H1 (cell line): ENCODE data around the gene RALY.

Experiments
- EGR1 ChIP-seq: IDR thresholded peaks from 2 replicates; pipeline ENCODE4 v1.6.1; 2011; ENCODE audit warnings: low read depth, low read length, borderline replicate concordance
- KDM1A ChIP-seq: fragments of 200-600, 300-600 bp; sonication (generic); IDR thresholded peaks from 2 replicates; pipeline ENCODE4 v1.7.1; 2016; ENCODE audit warnings: mild to moderate bottlenecking, low read length, borderline replicate concordance
- MAFK ChIP-seq: IDR thresholded peaks from 2 replicates; pipeline ENCODE4 v1.6.1; 2012; ENCODE audit warnings: low read depth, mild to moderate bottlenecking, improper control_type of control experiment, low read length
- POLR2AphosphoS5 ChIP-seq: IDR thresholded peaks from 2 replicates; pipeline ENCODE4 v1.6.1; 2011; ENCODE audit warnings: low read depth, low read length
- RAD21 ChIP-seq, 2 experiments: IDR thresholded peaks in 1 of 2; conservative IDR thresholded peaks in 1 of 2; 2 replicates each; pipeline ENCODE4 v1.6.1; 2011; ENCODE audit warnings: low read depth in 2 of 2, low read length in 2 of 2, improper control_type of control experiment in 1 of 2, inconsistent platforms in 1 of 2, mild to moderate bottlenecking in 1 of 2, moderate library complexity in 1 of 2
- SP4 ChIP-seq: IDR thresholded peaks from 2 replicates; pipeline ENCODE4 v1.6.1; 2012; ENCODE audit warnings: low read length, inconsistent platforms
- TF ChIP-seq, protein P1 (sequence below), 3 experiments: IDR thresholded peaks; 1 replicate in 2 of 3; 2 replicates in 1 of 3; pipeline versions ENCODE4 v1.5.1 to v1.6.1; 2011; ENCODE audit warnings: low read length in 3 of 3, mild to moderate bottlenecking in 3 of 3, inconsistent platforms in 2 of 3, low read depth in 1 of 3, moderate library complexity in 1 of 3; ENCODE audit not compliant: insufficient read depth in 1 of 3; ENCODE audit errors: control extremely low read depth in 1 of 3

DNA sequence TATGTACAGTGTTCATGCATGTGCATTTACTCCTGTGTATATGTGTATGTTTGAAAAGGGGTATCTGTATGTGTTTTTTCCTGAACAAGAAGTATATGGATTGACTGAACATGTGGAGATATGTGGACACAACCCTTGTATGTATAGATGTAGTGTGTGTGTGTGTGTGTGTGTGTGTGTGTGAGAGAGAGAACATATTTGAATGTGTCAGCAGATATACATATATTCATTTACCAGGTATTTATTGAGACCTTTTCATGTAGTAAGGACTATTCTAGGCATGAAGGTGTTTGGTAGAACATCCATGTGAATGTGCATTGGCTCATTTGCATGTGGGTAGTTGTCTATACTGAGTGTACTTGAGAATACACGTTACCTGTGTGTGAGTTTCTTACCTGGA, 79.1 kb downstream of the RALY start:
- TF ChIP-seq KDM1A (no peak), SP4 (no peak), MAFK (no peak), EGR1 (no peak), POLR2AphosphoS5 (no peak), RAD21 (IDR thresholded peaks at IDR 0.05 in 1 of 2, conservative IDR thresholded peaks at IDR 0.05 in 1 of 2; ENCODE audit: low read depth in 2 of 2, low read length in 2 of 2) (no peak)
- TF ChIP-seq, protein P1, sequence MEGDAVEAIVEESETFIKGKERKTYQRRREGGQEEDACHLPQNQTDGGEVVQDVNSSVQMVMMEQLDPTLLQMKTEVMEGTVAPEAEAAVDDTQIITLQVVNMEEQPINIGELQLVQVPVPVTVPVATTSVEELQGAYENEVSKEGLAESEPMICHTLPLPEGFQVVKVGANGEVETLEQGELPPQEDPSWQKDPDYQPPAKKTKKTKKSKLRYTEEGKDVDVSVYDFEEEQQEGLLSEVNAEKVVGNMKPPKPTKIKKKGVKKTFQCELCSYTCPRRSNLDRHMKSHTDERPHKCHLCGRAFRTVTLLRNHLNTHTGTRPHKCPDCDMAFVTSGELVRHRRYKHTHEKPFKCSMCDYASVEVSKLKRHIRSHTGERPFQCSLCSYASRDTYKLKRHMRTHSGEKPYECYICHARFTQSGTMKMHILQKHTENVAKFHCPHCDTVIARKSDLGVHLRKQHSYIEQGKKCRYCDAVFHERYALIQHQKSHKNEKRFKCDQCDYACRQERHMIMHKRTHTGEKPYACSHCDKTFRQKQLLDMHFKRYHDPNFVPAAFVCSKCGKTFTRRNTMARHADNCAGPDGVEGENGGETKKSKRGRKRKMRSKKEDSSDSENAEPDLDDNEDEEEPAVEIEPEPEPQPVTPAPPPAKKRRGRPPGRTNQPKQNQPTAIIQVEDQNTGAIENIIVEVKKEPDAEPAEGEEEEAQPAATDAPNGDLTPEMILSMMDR (IDR thresholded peaks at IDR 0.05; ENCODE audit: control extremely low read depth in 1 of 3, insufficient read depth in 1 of 3, low read depth in 1 of 3, low read length in 3 of 3): no peak
